H1 (cell line): ENCODE data around the gene LLPH. TPM values are rescaled to one million over a fixed set of nuclear protein-coding genes. Genes with fewer than 3 reads are reported as not detected.

Experiments used
- CTCF ChIA-PET: fragments of 300-600 bp; sonication (Branson Sonifier 250); formaldehyde crosslinking; loops from one replicate; lab custom pipeline; 2021; ENCODE audit not compliant: partially characterized antibody; lab: Charles Lee
- POLR2A ChIA-PET: fragments of 300-600 bp; sonication (Branson Sonifier 250); formaldehyde crosslinking; loops from one replicate; lab custom pipeline; 2021; ENCODE audit warnings: inconsistent platforms; ENCODE audit not compliant: partially characterized antibody; lab: Charles Lee
- DNase-seq, 2 experiments: peaks; one replicate each; pipeline versions ENCODE4 v3.0.0 to v3.0.0-alpha.2; 2010 to 2022; ENCODE audit warnings: low spot score in 2 of 2, low read depth in 1 of 2, mixed read lengths in 1 of 2
- FAIRE-seq: peaks from 2 replicates; lab custom pipeline; 2011; peaks lifted over from hg19 to GRCh38; lab: Jason Lieb, UNC
- H2AFZ ChIP-seq: 2 replicates; pipeline ENCODE4 v1.8.1; 2012; ENCODE audit warnings: low read length, inconsistent platforms
- H2AK5ac ChIP-seq: 2 replicates; pipeline ENCODE4 v1.6.1; 2013; ENCODE audit warnings: low read depth, low read length
- H2BK120ac ChIP-seq: replicated peaks from 2 replicates; pipeline ENCODE3; 2013; ENCODE audit warnings: low read depth, low read length, inconsistent platforms
- H2BK12ac ChIP-seq: 2 replicates; pipeline ENCODE4 v1.6.1; 2013; ENCODE audit warnings: low read depth, low read length
- H2BK15ac ChIP-seq: 2 replicates; pipeline ENCODE4 v1.6.1; 2013; ENCODE audit warnings: low read length
- H2BK20ac ChIP-seq: 2 replicates; pipeline ENCODE4 v1.6.1; 2013; ENCODE audit warnings: low read length
- H2BK5ac ChIP-seq: 2 replicates; pipeline ENCODE4 v1.6.1; 2013; ENCODE audit warnings: low read depth, low read length
- H3K14ac ChIP-seq: 2 replicates; pipeline ENCODE4 v1.6.1; 2013; ENCODE audit warnings: inconsistent platforms; ENCODE audit not compliant: insufficient read length
- H3K18ac ChIP-seq: 2 replicates; pipeline ENCODE4 v1.6.1; 2013; ENCODE audit warnings: low read length; ENCODE audit errors: extremely low read depth
- H3K23ac ChIP-seq: 2 replicates; pipeline ENCODE4 v1.6.1; 2013; ENCODE audit warnings: inconsistent platforms; ENCODE audit not compliant: insufficient read length
- H3K23me2 ChIP-seq: 2 replicates; pipeline ENCODE4 v1.6.1; 2013; ENCODE audit warnings: low read depth, low read length
- H3K27ac ChIP-seq: 2 replicates; pipeline ENCODE4 v1.6.1; 2011; ENCODE audit warnings: low read depth, low read length, inconsistent platforms
- H3K27me3 ChIP-seq, 4 experiments: replicated peaks in 1 of 4; 1 replicate in 1 of 4; 2 replicates in 3 of 4; pipeline versions ENCODE4 v1.6.1 to v1.8.1; 2011 to 2013; ENCODE audit warnings: low read length in 3 of 4, mild to moderate bottlenecking in 3 of 4, inconsistent platforms in 2 of 4, mixed read lengths in 2 of 4, moderate library complexity in 1 of 4; ENCODE audit not compliant: control insufficient read depth in 3 of 4, insufficient read depth in 3 of 4; ENCODE audit errors: extremely low read depth in 1 of 4
- H3K36me3 ChIP-seq, 4 experiments: 2 replicates each; pipeline versions ENCODE4 v1.6.1 to v1.8.1; 2011 to 2013; ENCODE audit warnings: mild to moderate bottlenecking in 4 of 4, low read length in 3 of 4, moderate library complexity in 2 of 4, control low read depth in 1 of 4, inconsistent platforms in 1 of 4; ENCODE audit not compliant: insufficient read depth in 4 of 4, control insufficient read depth in 2 of 4
- H3K4ac ChIP-seq: replicated peaks from 2 replicates; pipeline ENCODE3; 2013; ENCODE audit warnings: low read length, low read depth, mixed read lengths, inconsistent platforms; ENCODE audit not compliant: insufficient read length
- H3K4me1 ChIP-seq, 4 experiments: replicated peaks in 1 of 4; 1 replicate in 1 of 4; 2 replicates in 3 of 4; pipeline versions ENCODE4 v1.6.1 to v1.8.1; 2011 to 2013; ENCODE audit warnings: low read length in 3 of 4, inconsistent platforms in 2 of 4, mixed read lengths in 1 of 4; ENCODE audit not compliant: insufficient read depth in 4 of 4, control insufficient read depth in 3 of 4
- H3K4me2 ChIP-seq, 2 experiments: 2 replicates each; pipeline versions ENCODE4 v1.6.1 to v1.8.1; 2011 to 2013; ENCODE audit warnings: low read depth in 2 of 2, low read length in 2 of 2, control low read depth in 1 of 2, inconsistent platforms in 1 of 2, mild to moderate bottlenecking in 1 of 2; ENCODE audit not compliant: insufficient read depth in 1 of 2
- H3K4me3 ChIP-seq, 4 experiments: fragments of 200-600, 300-600 bp in 1 of 4; sonication (generic), shearing (Covaris generic), sonication (Bioruptor Twin) in 1 of 4; 2 replicates each; pipeline versions ENCODE4 v1.5.1 to v1.8.1; 2011 to 2016; ENCODE audit warnings: low read length in 4 of 4, low read depth in 3 of 4, control low read depth in 2 of 4, inconsistent platforms in 2 of 4, mild to moderate bottlenecking in 2 of 4, mixed read lengths in 1 of 4, moderate library complexity in 1 of 4; ENCODE audit not compliant: insufficient read depth in 2 of 4; ENCODE audit errors: extremely low read depth in 1 of 4
- H3K56ac ChIP-seq: replicated peaks from 2 replicates; pipeline ENCODE3; 2013; ENCODE audit warnings: low read depth, mild to moderate bottlenecking, mixed read lengths, low read length, inconsistent platforms; ENCODE audit not compliant: insufficient read length
- H3K79me1 ChIP-seq: 2 replicates; pipeline ENCODE4 v1.6.1; 2013; ENCODE audit warnings: low read depth, low read length, control low read depth
- H3K79me2 ChIP-seq, 2 experiments: 2 replicates each; pipeline versions ENCODE4 v1.6.1 to v1.8.1; 2012 to 2013; ENCODE audit warnings: low read length in 2 of 2, mild to moderate bottlenecking in 2 of 2, inconsistent platforms in 1 of 2; ENCODE audit not compliant: insufficient read depth in 2 of 2, control insufficient read depth in 1 of 2
- H3K9ac ChIP-seq, 4 experiments: replicated peaks in 1 of 4; 1 replicate in 1 of 4; 2 replicates in 3 of 4; pipeline versions ENCODE4 v1.6.1 to v1.8.1; 2011 to 2013; ENCODE audit warnings: low read depth in 3 of 4, low read length in 3 of 4, control low read depth in 2 of 4, mild to moderate bottlenecking in 2 of 4, moderate library complexity in 2 of 4, inconsistent platforms in 1 of 4; ENCODE audit errors: extremely low read depth in 1 of 4
- H3K9me3 ChIP-seq, 2 experiments: 2 replicates each; pipeline versions ENCODE4 v1.6.1 to v1.8.1; 2012 to 2013; ENCODE audit warnings: mild to moderate bottlenecking in 2 of 2, moderate library complexity in 2 of 2, control low read depth in 1 of 2, inconsistent platforms in 1 of 2, low read depth in 1 of 2, low read length in 1 of 2, mixed read lengths in 1 of 2; ENCODE audit not compliant: insufficient read depth in 2 of 2
- H4K20me1 ChIP-seq, 2 experiments: replicated peaks in 1 of 2; 2 replicates each; pipeline versions ENCODE3 to v1.8.1; 2011 to 2013; ENCODE audit warnings: inconsistent platforms in 2 of 2, low read length in 2 of 2, mild to moderate bottlenecking in 1 of 2; ENCODE audit not compliant: insufficient read depth in 2 of 2, control insufficient read depth in 1 of 2
- H4K5ac ChIP-seq: 2 replicates; pipeline ENCODE4 v1.6.1; 2013; ENCODE audit warnings: low read length, low read depth, mixed read lengths, inconsistent platforms; ENCODE audit not compliant: insufficient read length
- H4K8ac ChIP-seq: 2 replicates; pipeline ENCODE4 v1.8.0; 2013; ENCODE audit warnings: mild to moderate bottlenecking, moderate library complexity, low read length, inconsistent platforms; ENCODE audit not compliant: insufficient read depth; ENCODE audit errors: extremely low read depth
- H4K91ac ChIP-seq: replicated peaks from 2 replicates; pipeline ENCODE3; 2013; ENCODE audit warnings: low read length, mixed read lengths, inconsistent platforms; ENCODE audit not compliant: insufficient read length
- CTBP2 ChIP-seq: IDR thresholded peaks from 2 replicates; pipeline ENCODE4 v1.7.0; 2011; ENCODE audit warnings: borderline replicate concordance, mild to moderate bottlenecking, moderate library complexity, mixed read lengths, low read length; ENCODE audit not compliant: insufficient read depth, insufficient read length
- HDAC2 ChIP-seq, 2 experiments: fragments of 300-600 bp in 1 of 2; sonication (generic) in 1 of 2; IDR thresholded peaks; 2 replicates each; pipeline ENCODE4 v1.6.1; 2011 to 2012; ENCODE audit warnings: low read depth in 2 of 2, low read length in 2 of 2, mild to moderate bottlenecking in 2 of 2, moderate library complexity in 2 of 2, borderline replicate concordance in 1 of 2, inconsistent platforms in 1 of 2
- NANOG ChIP-seq: IDR thresholded peaks from 2 replicates; pipeline ENCODE4 v1.6.1; 2011; ENCODE audit warnings: low read length, low read depth, mild to moderate bottlenecking, inconsistent platforms; ENCODE audit not compliant: insufficient read depth, poor library complexity, severe bottlenecking
- POLR2A ChIP-seq, 2 experiments: IDR thresholded peaks; 1 replicate in 1 of 2; 2 replicates in 1 of 2; pipeline ENCODE4 v1.6.1; 2011; ENCODE audit warnings: low read depth in 2 of 2, low read length in 2 of 2, mild to moderate bottlenecking in 2 of 2; ENCODE audit errors: control extremely low read depth in 1 of 2
- SIN3A ChIP-seq, 2 experiments: IDR thresholded peaks in 1 of 2; conservative IDR thresholded peaks in 1 of 2; 2 replicates each; pipeline ENCODE4 v1.6.1; 2011 to 2012; ENCODE audit warnings: low read length in 2 of 2, improper control_type of control experiment in 1 of 2, low read depth in 1 of 2, mild to moderate bottlenecking in 1 of 2
- SIRT6 ChIP-seq: IDR thresholded peaks from one replicate; pipeline ENCODE4 v1.7.1; 2012; ENCODE audit warnings: low read length, inconsistent platforms
- SP2 ChIP-seq: IDR thresholded peaks from 2 replicates; pipeline ENCODE4 v1.6.1; 2012; ENCODE audit warnings: mild to moderate bottlenecking, low read length, inconsistent platforms
- WGBS, 2 experiments: shearing (Covaris generic) in 1 of 2; methylation state at CpG; one replicate each; pipeline versions ENCODE4 v1.1.6 to v1.1.7; 2013 to 2015; ENCODE audit warnings: low lambda C conversion rate in 2 of 2, mixed read lengths in 2 of 2, inconsistent platforms in 1 of 2, low coverage in 1 of 2, missing lambda C conversion rate in 1 of 2; ENCODE audit not compliant: insufficient replicate concordance in 2 of 2, insufficient coverage in 1 of 2, insufficient read length in 1 of 2; ENCODE audit errors: extremely low coverage in 1 of 2, missing lambda C conversion rate in 1 of 2; 5-methylcytosine and 5-hydroxymethylcytosine counted together
- polyA plus RNA-seq, 7 experiments: library from polyadenylated mRNA; depleted of rRNA in 3 of 7; stranded (reverse) in 5 of 7; unstranded in 2 of 7; fragments of >200 nt in 5 of 7; fragments of 200-250 nt in 2 of 7; gene quantifications; 1 replicate in 5 of 7; 2 replicates in 1 of 7; 4 replicates in 1 of 7; pipeline versions ENCODE4 v1.2.1 to v1.2.3, GENCODE V29; 2011 to 2013; ENCODE audit warnings: missing spikeins in 2 of 7, mixed read lengths in 2 of 7
- total RNA-seq: library from RNA; stranded (reverse); fragmentation: NEBNext Ultra II Directional; extraction: Animal tissue kit (Norgen Biotek cat#: 25700); gene quantifications from 2 replicates; pipeline ENCODE4 v1.2.1, GENCODE V29; 2021
- TF ChIP-seq, protein P1 (sequence below): IDR thresholded peaks from 2 replicates; pipeline ENCODE4 v1.6.1; 2012; ENCODE audit warnings: inconsistent platforms
- TF ChIP-seq, protein P2 (sequence below): IDR thresholded peaks from 2 replicates; pipeline ENCODE4 v1.6.1; 2012; ENCODE audit warnings: inconsistent platforms

LLPH gene
- total and polyA plus RNA-seq, 2 of the 8 experiments (the other 6 are each of a cell fraction or from before 2014, with no cell fraction given), result 2.3 to 31.3 TPM

DNA sequence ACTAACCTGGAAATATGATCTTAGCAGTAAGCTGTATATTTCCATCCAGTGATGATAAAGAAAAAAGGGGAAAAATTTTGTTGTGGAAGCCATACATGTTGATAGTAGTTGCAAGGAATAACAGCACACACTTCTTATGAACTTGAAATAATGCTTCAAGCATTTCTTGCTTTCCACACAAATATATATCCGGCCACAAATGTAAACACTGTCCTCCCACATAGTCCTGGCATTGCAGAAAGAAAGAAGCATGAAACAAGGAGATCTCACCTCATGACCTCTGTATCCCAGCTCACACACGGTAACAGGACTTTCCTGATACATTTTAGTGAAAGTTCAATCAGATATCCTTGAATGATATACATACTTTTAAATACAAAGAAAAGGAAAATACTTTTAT, 56.0 kb downstream of the LLPH start:
- Histone ChIP-seq H3K23me2 (no peaks in the 10 kb centered on the region), H3K9ac (no peak overlapping the region), H3K4me3 (no peak overlapping the region), H2BK120ac (no peak overlapping the region), H3K9me3 (no peaks in the 10 kb centered on the region), H2BK5ac (no peak overlapping the region), H3K14ac (no peak overlapping the region), H4K5ac (no peak overlapping the region), H3K23ac (no peak overlapping the region), H4K91ac (no peak overlapping the region), H3K56ac (no peak overlapping the region), H2AFZ (no peak overlapping the region), H3K27me3 (no peaks in the 10 kb centered on the region), H4K20me1 (no peaks in the 10 kb centered on the region), H2AK5ac (no peak overlapping the region), H2BK20ac (no peak overlapping the region), H2BK15ac (no peak overlapping the region), H4K8ac (no peak overlapping the region), H3K4ac (no peak overlapping the region), H3K27ac (no peak overlapping the region), H3K18ac (no peak overlapping the region), H3K4me1 (no peaks in the 10 kb centered on the region), H3K79me1 (no peaks in the 10 kb centered on the region), H3K79me2 (no peaks in the 10 kb centered on the region), H3K4me2 (no peak overlapping the region), H2BK12ac (no peak overlapping the region), H3K36me3 (no peaks in the 10 kb centered on the region)
- DNase-seq (no peak), FAIRE-seq (no peak)
- WGBS, 2 experiments, result 95% methylated on average over 2 of the region's 2 CpGs; no CpG with 5 or more reads in 1 of the 2 experiments
- POLR2A ChIA-PET, result no interaction called here
- CTCF ChIA-PET, result interaction anchor here (1.1 to 1.8 kb wide), 2 partner anchors 29 to 30 kb away, joined by 3 to 4 read pairs; no protein-coding TSS in a partner anchor
- TF ChIP-seq CTBP2 (no peak), POLR2A (IDR thresholded peaks at IDR 0.05; ENCODE audit: control extremely low read depth in 1 of 2, low read depth in 2 of 2, low read length in 2 of 2) (no peak), SIRT6 (no peak), SP2 (no peak), HDAC2 (IDR thresholded peaks at IDR 0.05; ENCODE audit: borderline replicate concordance in 1 of 2, low read depth in 2 of 2, low read length in 2 of 2) (no peak), SIN3A (conservative IDR thresholded peaks at IDR 0.05 in 1 of 2, IDR thresholded peaks at IDR 0.05 in 1 of 2; ENCODE audit: low read depth in 1 of 2, low read length in 2 of 2) (no peak), NANOG (no peak)
- TF ChIP-seq, protein P1, sequence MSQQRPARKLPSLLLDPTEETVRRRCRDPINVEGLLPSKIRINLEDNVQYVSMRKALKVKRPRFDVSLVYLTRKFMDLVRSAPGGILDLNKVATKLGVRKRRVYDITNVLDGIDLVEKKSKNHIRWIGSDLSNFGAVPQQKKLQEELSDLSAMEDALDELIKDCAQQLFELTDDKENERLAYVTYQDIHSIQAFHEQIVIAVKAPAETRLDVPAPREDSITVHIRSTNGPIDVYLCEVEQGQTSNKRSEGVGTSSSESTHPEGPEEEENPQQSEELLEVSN, result no peak
- TF ChIP-seq, protein P2, sequence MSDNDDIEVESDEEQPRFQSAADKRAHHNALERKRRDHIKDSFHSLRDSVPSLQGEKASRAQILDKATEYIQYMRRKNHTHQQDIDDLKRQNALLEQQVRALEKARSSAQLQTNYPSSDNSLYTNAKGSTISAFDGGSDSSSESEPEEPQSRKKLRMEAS, result no peak
